ENCODE results near the gene NPBWR2. TPM values are rescaled to one million over a fixed set of nuclear protein-coding genes. Genes with fewer than 3 reads are reported as not detected.

Gene NPBWR2
- total RNA-seq, 1 donor from 2014 or later = not detected

DNA sequence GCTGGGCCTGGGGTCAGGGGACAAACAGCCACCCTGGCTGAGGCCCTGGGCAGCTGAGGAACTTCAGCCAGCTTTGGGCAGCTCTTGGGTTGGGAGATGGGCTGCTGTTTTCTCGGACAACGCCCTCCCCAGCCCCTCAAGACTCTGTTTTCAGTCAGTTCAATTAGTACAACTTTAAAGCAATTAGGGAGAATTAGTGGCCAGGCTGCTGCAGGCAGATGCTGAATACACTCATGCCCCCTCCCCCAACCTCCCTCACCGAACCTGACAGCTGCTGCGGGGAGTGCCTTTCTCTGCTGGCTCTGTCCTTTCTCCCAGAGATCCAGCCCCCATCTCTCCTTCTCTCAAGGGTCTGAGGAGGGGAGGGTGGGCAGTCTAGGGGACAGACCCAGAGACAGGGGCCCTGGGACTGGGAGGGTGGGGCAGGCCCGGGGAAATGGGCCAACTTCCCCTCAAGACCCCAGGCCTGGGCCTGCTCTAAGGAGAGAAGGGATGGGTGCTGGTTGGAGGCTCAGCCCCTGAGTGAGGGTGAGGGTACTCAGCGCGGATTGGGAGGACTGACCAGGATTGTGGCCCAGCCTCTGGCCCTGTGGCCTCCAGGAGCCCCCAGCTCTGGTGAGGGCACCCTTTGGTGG lies 39.1 kb upstream of the NPBWR2 start:
- DNase-seq (ENCODE audit: extremely low spot score, unreplicated experiment) = no peak
- Mint-ChIP-seq H3K36me3 (ENCODE audit: unreplicated experiment) (no peaks in the 10 kb centered on the region), H3K27me3 (ENCODE audit: unreplicated experiment) (peaks cover 16% of the 10 kb centered on the region), H3K4me3 (ENCODE audit: unreplicated experiment) (no peak overlapping the region), H3K9me3 (ENCODE audit: unreplicated experiment) (peaks cover 10% of the 10 kb centered on the region), H3K4me1 (ENCODE audit: unreplicated experiment) (no peaks in the 10 kb centered on the region), H3K27ac (ENCODE audit: unreplicated experiment) (no peak overlapping the region)
- TF ChIP-seq, protein P1, sequence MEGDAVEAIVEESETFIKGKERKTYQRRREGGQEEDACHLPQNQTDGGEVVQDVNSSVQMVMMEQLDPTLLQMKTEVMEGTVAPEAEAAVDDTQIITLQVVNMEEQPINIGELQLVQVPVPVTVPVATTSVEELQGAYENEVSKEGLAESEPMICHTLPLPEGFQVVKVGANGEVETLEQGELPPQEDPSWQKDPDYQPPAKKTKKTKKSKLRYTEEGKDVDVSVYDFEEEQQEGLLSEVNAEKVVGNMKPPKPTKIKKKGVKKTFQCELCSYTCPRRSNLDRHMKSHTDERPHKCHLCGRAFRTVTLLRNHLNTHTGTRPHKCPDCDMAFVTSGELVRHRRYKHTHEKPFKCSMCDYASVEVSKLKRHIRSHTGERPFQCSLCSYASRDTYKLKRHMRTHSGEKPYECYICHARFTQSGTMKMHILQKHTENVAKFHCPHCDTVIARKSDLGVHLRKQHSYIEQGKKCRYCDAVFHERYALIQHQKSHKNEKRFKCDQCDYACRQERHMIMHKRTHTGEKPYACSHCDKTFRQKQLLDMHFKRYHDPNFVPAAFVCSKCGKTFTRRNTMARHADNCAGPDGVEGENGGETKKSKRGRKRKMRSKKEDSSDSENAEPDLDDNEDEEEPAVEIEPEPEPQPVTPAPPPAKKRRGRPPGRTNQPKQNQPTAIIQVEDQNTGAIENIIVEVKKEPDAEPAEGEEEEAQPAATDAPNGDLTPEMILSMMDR (IDR thresholded peaks at IDR 0.05) = no peak

DNA sequence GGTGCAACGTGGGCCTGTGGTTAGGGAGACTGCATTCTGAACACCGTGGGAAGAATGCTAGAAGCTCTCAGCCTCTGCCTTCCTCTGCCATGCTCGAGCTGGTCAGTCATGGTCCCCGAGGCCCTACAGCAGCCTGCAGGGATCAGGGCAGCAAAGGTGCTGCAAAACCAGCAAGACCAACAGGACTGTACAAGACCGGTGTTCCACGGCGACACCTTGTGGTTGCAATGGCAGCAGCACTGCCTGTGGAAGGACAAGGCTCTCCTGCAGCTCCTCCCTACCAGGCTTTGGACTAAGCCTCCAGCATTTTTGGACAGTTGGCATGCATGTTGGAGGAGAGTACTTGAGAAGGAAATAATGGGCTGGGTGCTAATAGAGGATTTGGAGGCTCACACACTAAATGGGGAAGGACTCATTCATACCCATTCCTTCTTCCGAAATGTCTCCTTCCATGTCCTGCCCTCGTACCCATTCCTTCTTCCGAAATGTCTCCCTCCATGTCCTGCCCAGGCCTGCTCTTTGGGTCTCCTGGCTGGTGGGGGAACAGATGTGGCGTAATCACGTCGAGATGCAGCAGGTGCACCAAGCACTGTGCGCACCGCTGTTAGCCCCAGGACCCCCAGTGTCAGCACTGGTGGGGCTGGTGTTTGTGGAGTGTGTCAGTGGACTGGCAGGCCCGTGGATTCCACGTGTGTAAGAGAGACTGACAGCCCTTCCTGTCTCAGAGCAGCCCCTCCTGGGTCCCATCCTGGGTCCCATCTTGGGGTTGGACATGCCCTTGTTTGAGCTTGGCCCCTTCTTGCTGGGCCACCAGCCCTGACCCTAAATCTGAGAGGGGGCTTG lies 38.3 kb upstream of the NPBWR2 start:
- Mint-ChIP-seq H3K27me3 (ENCODE audit: unreplicated experiment) (peaks cover 19% of the 10 kb centered on the region), H3K4me3 (ENCODE audit: unreplicated experiment) (no peak overlapping the region), H3K27ac (ENCODE audit: unreplicated experiment) (no peak overlapping the region), H3K36me3 (ENCODE audit: unreplicated experiment) (no peaks in the 10 kb centered on the region), H3K4me1 (ENCODE audit: unreplicated experiment) (no peaks in the 10 kb centered on the region), H3K9me3 (ENCODE audit: unreplicated experiment) (peaks cover 10% of the 10 kb centered on the region)
- TF ChIP-seq, protein P1 (IDR thresholded peaks at IDR 0.05) = no peak
- no peak for DNase-seq (ENCODE audit: extremely low spot score, unreplicated experiment)

DNA sequence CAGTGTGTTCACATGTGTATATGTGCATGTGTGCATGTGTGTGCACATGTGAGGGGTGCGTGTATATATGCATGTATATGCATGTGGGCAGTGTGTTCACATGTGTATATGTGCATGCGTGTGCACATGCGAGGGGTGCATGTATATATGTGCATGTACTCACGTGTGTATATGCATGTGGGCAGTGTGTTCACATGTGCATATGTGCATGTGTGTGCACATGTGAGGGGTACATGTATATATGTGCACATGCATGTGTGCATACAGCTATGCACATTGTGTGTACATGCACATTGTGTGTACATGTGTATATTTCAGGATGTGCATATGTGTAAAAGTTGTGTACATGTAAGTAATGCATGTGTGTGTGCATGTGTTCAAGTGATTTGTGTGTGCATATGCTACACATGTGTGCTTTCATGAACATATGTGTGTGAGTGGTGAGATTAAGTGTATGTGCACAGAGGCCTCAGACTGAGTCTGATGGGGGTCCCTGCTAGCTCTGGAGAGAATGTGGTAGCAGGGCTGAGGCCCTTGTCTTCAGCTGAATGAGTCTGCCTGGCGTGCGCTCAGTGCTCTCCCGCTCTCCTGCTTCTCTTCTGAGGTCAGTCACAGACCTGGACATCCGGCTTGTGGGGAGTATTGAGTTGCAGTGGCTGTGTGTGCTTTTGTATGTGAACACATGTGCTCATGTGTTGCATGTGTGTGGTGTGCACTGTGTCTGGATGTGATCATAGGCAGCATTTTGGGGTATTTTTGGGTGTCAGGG lies 37.0 kb upstream of the NPBWR2 start:
- no peak overlapping the region for H3K4me3 Mint-ChIP-seq (ENCODE audit: unreplicated experiment)
- TF ChIP-seq, protein P1 (IDR thresholded peaks at IDR 0.05) = no peak
- no peaks in the 10 kb centered on the region for H3K4me1 Mint-ChIP-seq (ENCODE audit: unreplicated experiment)
- H3K36me3 Mint-ChIP-seq (ENCODE audit: unreplicated experiment) = no peaks in the 10 kb centered on the region
- no peak overlapping the region for H3K27ac Mint-ChIP-seq (ENCODE audit: unreplicated experiment)
- no peak for DNase-seq (ENCODE audit: extremely low spot score, unreplicated experiment)
- H3K27me3 Mint-ChIP-seq (ENCODE audit: unreplicated experiment) = peaks cover 27% of the 10 kb centered on the region
- peaks cover 10% of the 10 kb centered on the region for H3K9me3 Mint-ChIP-seq (ENCODE audit: unreplicated experiment)

DNA sequence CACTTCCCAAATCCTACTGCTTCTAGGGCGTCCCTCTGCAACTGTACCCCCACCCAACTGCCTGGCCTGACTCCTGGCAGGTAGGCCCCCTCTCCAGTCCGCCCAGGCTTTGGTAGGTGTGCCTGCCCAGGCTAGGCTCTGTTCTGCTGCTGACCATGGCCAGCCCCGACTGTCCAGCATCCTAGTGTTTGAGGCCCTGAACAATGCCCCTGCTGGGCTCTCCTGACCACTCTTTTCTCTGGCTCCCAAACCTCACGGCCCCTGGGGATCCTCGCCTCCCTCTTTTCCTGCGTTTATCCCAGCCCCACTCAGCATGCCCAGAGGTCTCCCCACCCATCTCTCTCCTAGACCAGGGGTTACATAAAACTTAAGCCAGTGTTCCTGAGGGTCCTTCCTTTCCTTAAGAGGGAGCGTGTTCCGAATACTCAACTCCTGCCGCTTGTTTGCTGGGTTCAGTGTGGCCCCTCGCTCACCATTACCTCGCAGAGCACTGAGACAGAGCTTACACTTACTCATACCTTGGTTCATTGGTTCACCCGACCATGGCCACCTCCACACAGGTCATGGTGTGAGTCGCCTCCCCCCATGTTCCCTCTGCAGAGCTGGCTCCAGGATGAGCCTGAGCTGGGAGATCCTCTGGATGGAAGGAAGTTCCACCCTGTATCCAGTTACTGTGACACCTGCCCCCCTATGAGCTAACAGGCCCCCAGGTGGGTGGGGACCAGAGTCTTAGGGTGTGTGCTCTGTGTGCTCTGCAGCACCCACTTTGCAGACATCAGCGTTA lies 35.8 kb upstream of the NPBWR2 start:
- H3K9me3 Mint-ChIP-seq (ENCODE audit: unreplicated experiment) = peaks cover 10% of the 10 kb centered on the region
- H3K27me3 Mint-ChIP-seq (ENCODE audit: unreplicated experiment) = peaks cover 27% of the 10 kb centered on the region
- no peak overlapping the region for H3K4me3 Mint-ChIP-seq (ENCODE audit: unreplicated experiment)
- TF ChIP-seq, protein P1 (IDR thresholded peaks at IDR 0.05) = no peak
- H3K36me3 Mint-ChIP-seq (ENCODE audit: unreplicated experiment) = no peaks in the 10 kb centered on the region
- DNase-seq (ENCODE audit: extremely low spot score, unreplicated experiment) = no peak
- H3K4me1 Mint-ChIP-seq (ENCODE audit: unreplicated experiment) = no peaks in the 10 kb centered on the region
- no peak overlapping the region for H3K27ac Mint-ChIP-seq (ENCODE audit: unreplicated experiment)

All from osteocyte (in vitro differentiated cells).